Testis (tissue), 2 donors: Measurements from ENCODE around the gene CADPS2.

ENCODE experiments used
- POLR2A ChIP-seq: fragments of 450-650 bp; IDR thresholded peaks from one replicate; pipeline ENCODE4 v1.6.1; 2017; ENCODE audit warnings: antibody characterized with exemption, mild to moderate bottlenecking, moderate library complexity
- TF ChIP-seq, protein P1 (sequence below), 3 experiments: fragments of 450-650 bp in 2 of 3; fragments of 200-600 bp in 1 of 3; sonication (generic) in 1 of 3; IDR thresholded peaks; one replicate each; pipeline ENCODE4 v1.5.1; 2016 to 2019; ENCODE audit warnings: antibody characterized with exemption in 3 of 3, mild to moderate bottlenecking in 2 of 3, moderate library complexity in 1 of 3

DNA sequence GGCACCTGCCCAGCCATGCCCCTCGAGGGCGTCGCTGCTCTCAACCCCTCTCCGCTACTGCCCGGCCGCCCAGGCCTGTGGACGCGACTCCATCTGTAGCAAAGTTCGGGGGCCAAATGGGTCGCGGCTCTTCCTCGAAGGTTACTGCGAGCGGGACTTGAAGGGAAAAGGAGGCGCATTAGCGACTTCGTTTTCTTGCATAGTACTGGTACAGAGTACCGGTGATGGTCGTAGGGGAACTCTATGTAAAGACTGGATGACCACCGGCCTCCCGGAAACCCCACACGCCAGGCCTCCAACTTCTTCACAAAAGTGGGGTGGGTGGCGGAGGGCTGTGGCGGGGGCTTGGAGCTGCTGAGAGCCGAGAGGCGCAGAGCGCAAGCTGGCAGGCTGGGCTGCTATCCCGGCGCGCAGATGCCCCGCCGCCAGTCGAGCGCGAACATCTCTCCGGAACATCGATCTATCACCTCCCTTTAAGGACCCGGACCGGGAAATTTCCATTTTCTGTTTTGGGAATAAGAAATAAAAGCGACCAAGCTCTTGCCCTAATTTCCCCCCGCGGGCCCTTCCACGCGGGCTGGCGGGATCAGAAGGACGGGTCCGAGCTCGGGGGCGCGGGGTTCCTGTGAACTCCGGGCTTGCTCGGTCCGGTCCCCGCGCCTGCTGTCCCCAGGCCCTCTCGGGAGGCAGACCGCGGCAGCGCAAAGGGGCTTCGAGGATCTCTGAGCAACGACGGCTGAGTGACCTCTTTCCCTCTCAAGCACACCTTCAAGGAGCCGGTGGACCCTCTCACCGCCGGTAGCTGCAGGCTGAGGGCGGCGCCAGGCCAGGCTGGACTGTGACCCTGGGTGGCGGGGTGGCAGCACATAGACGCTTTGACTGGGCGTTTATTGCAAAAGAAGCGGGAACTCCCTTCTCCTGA is 569.5 kb downstream of the CADPS2 start:
- TF ChIP-seq, protein P1, sequence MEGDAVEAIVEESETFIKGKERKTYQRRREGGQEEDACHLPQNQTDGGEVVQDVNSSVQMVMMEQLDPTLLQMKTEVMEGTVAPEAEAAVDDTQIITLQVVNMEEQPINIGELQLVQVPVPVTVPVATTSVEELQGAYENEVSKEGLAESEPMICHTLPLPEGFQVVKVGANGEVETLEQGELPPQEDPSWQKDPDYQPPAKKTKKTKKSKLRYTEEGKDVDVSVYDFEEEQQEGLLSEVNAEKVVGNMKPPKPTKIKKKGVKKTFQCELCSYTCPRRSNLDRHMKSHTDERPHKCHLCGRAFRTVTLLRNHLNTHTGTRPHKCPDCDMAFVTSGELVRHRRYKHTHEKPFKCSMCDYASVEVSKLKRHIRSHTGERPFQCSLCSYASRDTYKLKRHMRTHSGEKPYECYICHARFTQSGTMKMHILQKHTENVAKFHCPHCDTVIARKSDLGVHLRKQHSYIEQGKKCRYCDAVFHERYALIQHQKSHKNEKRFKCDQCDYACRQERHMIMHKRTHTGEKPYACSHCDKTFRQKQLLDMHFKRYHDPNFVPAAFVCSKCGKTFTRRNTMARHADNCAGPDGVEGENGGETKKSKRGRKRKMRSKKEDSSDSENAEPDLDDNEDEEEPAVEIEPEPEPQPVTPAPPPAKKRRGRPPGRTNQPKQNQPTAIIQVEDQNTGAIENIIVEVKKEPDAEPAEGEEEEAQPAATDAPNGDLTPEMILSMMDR (IDR thresholded peaks at IDR 0.05), result no peak
- TF ChIP-seq POLR2A, result no peak
